Loucy (cell line): Measurements from ENCODE around the gene LAMA4.

Source experiments
- H2AFZ ChIP-seq: fragments of 200-600 bp; sonication (generic); 2 replicates; pipeline ENCODE4 v1.6.0; 2016; ENCODE audit warnings: antibody characterized with exemption, mild to moderate bottlenecking, low read length, moderate library complexity
- H3F3A ChIP-seq: fragments of 200-600 bp; 2 replicates; pipeline ENCODE4 v1.6.0; 2016; ENCODE audit warnings: antibody characterized with exemption, low read depth, mild to moderate bottlenecking
- H3K27me3 ChIP-seq: fragments of 200-600 bp; sonication (generic); 2 replicates; pipeline ENCODE4 v1.6.1; 2014; ENCODE audit warnings: low read length, mild to moderate bottlenecking; ENCODE audit not compliant: insufficient read depth, poor library complexity, severe bottlenecking
- H3K36me3 ChIP-seq: fragments of 200-600 bp; sonication (generic); 2 replicates; pipeline ENCODE4 v1.6.1; 2016; ENCODE audit warnings: low read length; ENCODE audit not compliant: insufficient read depth
- H3K4me1 ChIP-seq: fragments of 200-600 bp; sonication (generic); 2 replicates; pipeline ENCODE4 v1.5.1; 2014; ENCODE audit warnings: low read length, mild to moderate bottlenecking; ENCODE audit not compliant: insufficient read depth, poor library complexity, severe bottlenecking
- H3K4me2 ChIP-seq: fragments of 200-600 bp; sonication (generic); 2 replicates; pipeline ENCODE4 v1.6.0; 2014; ENCODE audit warnings: antibody characterized with exemption, low read length, low read depth, mild to moderate bottlenecking; ENCODE audit not compliant: poor library complexity, severe bottlenecking
- H3K4me3 ChIP-seq: fragments of 200-600 bp; sonication (generic); 2 replicates; pipeline ENCODE4 v1.5.1; 2014; ENCODE audit warnings: low read length, mild to moderate bottlenecking, mixed read lengths; ENCODE audit not compliant: poor library complexity, severe bottlenecking
- H3K79me2 ChIP-seq: fragments of 200-600 bp; sonication (generic); 2 replicates; pipeline ENCODE4 v1.6.1; 2014; ENCODE audit warnings: low read length; ENCODE audit not compliant: insufficient read depth
- H3K9ac ChIP-seq: fragments of 200-600 bp; sonication (generic); 2 replicates; pipeline ENCODE4 v1.6.0; 2014; ENCODE audit warnings: mild to moderate bottlenecking, low read depth, low read length, moderate library complexity; ENCODE audit not compliant: poor library complexity, severe bottlenecking
- H3K9me2 ChIP-seq: fragments of 200-600 bp; sonication (generic); replicated peaks from 2 replicates; pipeline ENCODE4 v1.6.1; 2016; ENCODE audit warnings: low read depth, low read length, mixed read lengths
- H3K9me3 ChIP-seq: fragments of 200-600 bp; sonication (generic); 2 replicates; pipeline ENCODE4 v1.6.1; 2014; ENCODE audit warnings: mild to moderate bottlenecking, antibody characterized with exemption, low read length, low read depth; ENCODE audit not compliant: insufficient read depth
- H4K20me1 ChIP-seq: fragments of 200-600 bp; sonication (generic); 2 replicates; pipeline ENCODE4 v1.6.0; 2014; ENCODE audit warnings: antibody characterized with exemption, low read length, mild to moderate bottlenecking; ENCODE audit not compliant: insufficient read depth, poor library complexity, severe bottlenecking
- EZH2phosphoT487 ChIP-seq: fragments of 200-600 bp; IDR thresholded peaks from 2 replicates; pipeline ENCODE4 v1.6.1; 2018; ENCODE audit warnings: antibody characterized with exemption, mild to moderate bottlenecking, moderate library complexity, borderline replicate concordance
- TF ChIP-seq, protein P1 (sequence below): fragments of 200-600 bp; sonication (generic); conservative IDR thresholded peaks from 2 replicates; pipeline ENCODE4 v1.5.1; 2014; ENCODE audit warnings: mild to moderate bottlenecking, antibody characterized with exemption, low read length

Gene LAMA4

DNA sequence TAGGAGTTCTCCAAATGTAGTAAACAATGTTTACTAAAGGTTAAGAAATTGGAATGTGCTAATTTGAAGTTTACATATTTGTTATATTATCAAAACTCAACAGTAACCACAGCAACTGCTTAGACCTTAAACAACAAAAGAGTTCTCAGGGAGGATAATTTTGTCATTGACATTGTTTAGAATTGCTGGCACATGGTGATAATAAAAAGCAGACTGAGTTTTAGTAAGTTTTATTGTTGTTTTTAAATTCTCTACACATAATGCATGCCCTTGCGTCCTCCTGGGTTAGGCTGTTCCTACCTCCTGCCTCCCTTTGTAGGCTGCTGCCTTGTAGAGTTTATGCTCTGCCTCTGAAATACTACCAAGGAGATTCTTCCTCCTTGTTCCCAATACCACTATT is 28.7 kb downstream of the LAMA4 start:
- no peak overlapping the region for H3K4me2 ChIP-seq
- no peaks in the 10 kb centered on the region for H3K9me2 ChIP-seq
- no peak overlapping the region for H3K9ac ChIP-seq
- peaks cover 89% of the 10 kb centered on the region for H3K27me3 ChIP-seq
- no peaks in the 10 kb centered on the region for H3F3A ChIP-seq
- no peak overlapping the region for H3K4me3 ChIP-seq
- no peaks in the 10 kb centered on the region for H3K79me2 ChIP-seq
- H3K9me3 ChIP-seq, result no peaks in the 10 kb centered on the region
- H4K20me1 ChIP-seq, result no peaks in the 10 kb centered on the region
- H2AFZ ChIP-seq, result no peak overlapping the region
- TF ChIP-seq EZH2phosphoT487, result no peak
- TF ChIP-seq, protein P1, sequence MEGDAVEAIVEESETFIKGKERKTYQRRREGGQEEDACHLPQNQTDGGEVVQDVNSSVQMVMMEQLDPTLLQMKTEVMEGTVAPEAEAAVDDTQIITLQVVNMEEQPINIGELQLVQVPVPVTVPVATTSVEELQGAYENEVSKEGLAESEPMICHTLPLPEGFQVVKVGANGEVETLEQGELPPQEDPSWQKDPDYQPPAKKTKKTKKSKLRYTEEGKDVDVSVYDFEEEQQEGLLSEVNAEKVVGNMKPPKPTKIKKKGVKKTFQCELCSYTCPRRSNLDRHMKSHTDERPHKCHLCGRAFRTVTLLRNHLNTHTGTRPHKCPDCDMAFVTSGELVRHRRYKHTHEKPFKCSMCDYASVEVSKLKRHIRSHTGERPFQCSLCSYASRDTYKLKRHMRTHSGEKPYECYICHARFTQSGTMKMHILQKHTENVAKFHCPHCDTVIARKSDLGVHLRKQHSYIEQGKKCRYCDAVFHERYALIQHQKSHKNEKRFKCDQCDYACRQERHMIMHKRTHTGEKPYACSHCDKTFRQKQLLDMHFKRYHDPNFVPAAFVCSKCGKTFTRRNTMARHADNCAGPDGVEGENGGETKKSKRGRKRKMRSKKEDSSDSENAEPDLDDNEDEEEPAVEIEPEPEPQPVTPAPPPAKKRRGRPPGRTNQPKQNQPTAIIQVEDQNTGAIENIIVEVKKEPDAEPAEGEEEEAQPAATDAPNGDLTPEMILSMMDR, result no peak
- H3K4me1 ChIP-seq, result no peaks in the 10 kb centered on the region
- H3K36me3 ChIP-seq, result no peaks in the 10 kb centered on the region

DNA sequence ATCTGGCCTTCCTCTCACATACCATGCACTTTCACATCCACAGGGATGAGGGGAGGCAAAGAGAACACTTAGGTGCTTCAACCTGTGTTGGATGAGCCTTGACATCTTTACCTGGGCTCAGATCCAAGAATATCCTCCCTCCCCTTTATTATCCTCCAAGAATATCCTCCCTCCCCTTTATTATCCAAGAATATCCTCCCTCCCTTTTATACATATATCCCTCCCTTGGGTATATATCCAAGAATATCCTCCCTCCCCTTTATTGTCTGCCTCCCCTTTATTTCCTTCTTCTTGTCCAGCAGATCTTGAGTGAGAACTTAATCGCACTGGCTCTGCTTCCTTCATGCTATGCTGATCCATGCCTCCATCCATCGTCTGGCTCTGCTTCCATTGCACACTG is 30.3 kb downstream of the LAMA4 start:
- Histone ChIP-seq H3K4me3 (no peak overlapping the region), H3K79me2 (no peaks in the 10 kb centered on the region), H3K27me3 (peaks cover 75% of the 10 kb centered on the region), H3K9ac (no peak overlapping the region), H3K9me3 (no peaks in the 10 kb centered on the region), H2AFZ (no peak overlapping the region), H3K36me3 (no peaks in the 10 kb centered on the region), H3K9me2 (no peaks in the 10 kb centered on the region), H3K4me2 (no peak overlapping the region), H3K4me1 (no peaks in the 10 kb centered on the region), H3F3A (no peaks in the 10 kb centered on the region), H4K20me1 (no peaks in the 10 kb centered on the region)
- TF ChIP-seq, protein P1, result no peak
- no peak for TF ChIP-seq EZH2phosphoT487

DNA sequence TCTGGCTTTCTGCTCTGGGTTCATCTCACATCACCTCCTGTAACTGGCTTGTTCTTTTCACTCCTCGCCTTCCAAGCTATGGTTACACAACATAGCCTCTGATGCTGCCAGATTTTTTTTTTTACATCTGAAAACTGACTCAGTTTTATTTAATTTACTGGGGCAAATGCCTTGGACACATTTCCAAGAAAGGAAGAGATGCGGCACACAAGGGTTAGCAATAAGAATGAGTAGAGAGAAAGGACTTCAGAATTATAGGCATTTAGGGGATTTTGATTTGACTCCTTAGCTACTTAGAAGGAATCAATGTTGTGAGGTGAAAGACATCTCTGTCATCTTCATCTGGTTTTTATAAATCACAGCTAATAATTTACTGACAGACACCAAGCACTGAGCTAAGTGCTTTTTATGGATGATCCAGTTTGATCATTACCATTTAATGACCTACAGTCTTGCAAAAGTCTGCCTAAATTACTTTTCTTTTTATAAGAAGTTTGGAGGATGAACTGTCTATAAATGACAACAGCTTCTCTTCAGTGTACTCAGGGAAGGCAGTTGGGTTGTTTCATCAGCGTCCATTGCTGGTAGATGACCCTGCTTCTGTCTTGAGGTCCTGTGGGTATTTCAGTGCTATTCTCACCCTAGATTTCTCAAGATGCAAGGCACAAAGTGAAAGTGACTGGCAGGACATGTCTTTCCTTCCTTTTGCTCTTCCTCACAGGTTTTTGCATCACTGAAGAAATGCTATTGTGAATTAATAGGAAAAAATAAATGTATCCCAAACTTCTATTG is 31.1 kb downstream of the LAMA4 start:
- no peak overlapping the region for H3K4me2 ChIP-seq
- H4K20me1 ChIP-seq, result no peaks in the 10 kb centered on the region
- TF ChIP-seq EZH2phosphoT487, result no peak
- TF ChIP-seq, protein P1, result no peak
- no peaks in the 10 kb centered on the region for H3F3A ChIP-seq
- no peak overlapping the region for H3K9ac ChIP-seq
- no peaks in the 10 kb centered on the region for H3K79me2 ChIP-seq
- no peaks in the 10 kb centered on the region for H3K9me2 ChIP-seq
- H3K9me3 ChIP-seq, result no peaks in the 10 kb centered on the region
- no peaks in the 10 kb centered on the region for H3K36me3 ChIP-seq
- H3K4me1 ChIP-seq, result no peaks in the 10 kb centered on the region
- H2AFZ ChIP-seq, result no peak overlapping the region
- H3K27me3 ChIP-seq, result peaks cover 75% of the 10 kb centered on the region
- no peak overlapping the region for H3K4me3 ChIP-seq
